Measurements from ENCODE around the gene PLXDC2.

The PLXDC2 gene

DNA sequence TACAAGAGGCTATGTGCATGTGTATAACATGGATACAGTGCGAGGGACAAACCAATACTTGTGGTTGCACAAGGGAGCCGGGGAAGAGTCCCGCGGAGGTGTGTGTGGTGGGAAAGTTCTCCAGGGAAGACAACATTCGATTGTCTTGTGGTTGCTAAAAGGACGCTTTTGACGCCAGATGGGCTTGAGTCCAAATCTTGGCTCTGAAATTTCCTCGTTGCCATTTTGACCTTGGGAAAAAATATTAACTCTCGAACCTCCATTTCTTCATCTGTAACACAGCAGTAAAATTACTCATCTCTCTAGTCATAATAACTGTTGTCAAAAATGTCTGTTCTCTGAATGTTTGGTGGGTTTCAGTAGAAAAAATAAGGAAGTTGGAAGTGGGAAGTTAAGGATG is 16.5 kb downstream of the PLXDC2 start:
- Histone ChIP-seq H4K20me1 (ENCODE audit: control insufficient read depth, insufficient read depth, low read depth, low read length) (no peaks in the 10 kb centered on the region), H3K9me2 (replicated peaks; ENCODE audit: control insufficient read depth, low read length) (no peaks in the 10 kb centered on the region), H3F3A (ENCODE audit: control insufficient read depth, insufficient read depth) (no peaks in the 10 kb centered on the region), H3K36me3 (ENCODE audit: control insufficient read depth, low read length) (no peaks in the 10 kb centered on the region), H3K4me2 (ENCODE audit: low read length) (no peak overlapping the region), H3K27ac (ENCODE audit: low read depth, low read length) (no peak overlapping the region), H3K4me3 (ENCODE audit: low read length) (no peak overlapping the region), H3K79me2 (ENCODE audit: control insufficient read depth, low read length) (no peaks in the 10 kb centered on the region), H3K27me3 (ENCODE audit: control insufficient read depth, low read length) (no peaks in the 10 kb centered on the region), H3K4me1 (ENCODE audit: control insufficient read depth, low read length) (no peaks in the 10 kb centered on the region), H3K9me3 (ENCODE audit: control insufficient read depth, insufficient read depth, low read length) (no peaks in the 10 kb centered on the region)
- TF ChIP-seq, protein P1, sequence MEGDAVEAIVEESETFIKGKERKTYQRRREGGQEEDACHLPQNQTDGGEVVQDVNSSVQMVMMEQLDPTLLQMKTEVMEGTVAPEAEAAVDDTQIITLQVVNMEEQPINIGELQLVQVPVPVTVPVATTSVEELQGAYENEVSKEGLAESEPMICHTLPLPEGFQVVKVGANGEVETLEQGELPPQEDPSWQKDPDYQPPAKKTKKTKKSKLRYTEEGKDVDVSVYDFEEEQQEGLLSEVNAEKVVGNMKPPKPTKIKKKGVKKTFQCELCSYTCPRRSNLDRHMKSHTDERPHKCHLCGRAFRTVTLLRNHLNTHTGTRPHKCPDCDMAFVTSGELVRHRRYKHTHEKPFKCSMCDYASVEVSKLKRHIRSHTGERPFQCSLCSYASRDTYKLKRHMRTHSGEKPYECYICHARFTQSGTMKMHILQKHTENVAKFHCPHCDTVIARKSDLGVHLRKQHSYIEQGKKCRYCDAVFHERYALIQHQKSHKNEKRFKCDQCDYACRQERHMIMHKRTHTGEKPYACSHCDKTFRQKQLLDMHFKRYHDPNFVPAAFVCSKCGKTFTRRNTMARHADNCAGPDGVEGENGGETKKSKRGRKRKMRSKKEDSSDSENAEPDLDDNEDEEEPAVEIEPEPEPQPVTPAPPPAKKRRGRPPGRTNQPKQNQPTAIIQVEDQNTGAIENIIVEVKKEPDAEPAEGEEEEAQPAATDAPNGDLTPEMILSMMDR (IDR thresholded peaks at IDR 0.05; ENCODE audit: low read depth, low read length, poor library complexity, severe bottlenecking): no peak
- TF ChIP-seq EZH2phosphoT487 (IDR thresholded peaks at IDR 0.05; ENCODE audit: borderline replicate concordance, low read length): no peak

DNA sequence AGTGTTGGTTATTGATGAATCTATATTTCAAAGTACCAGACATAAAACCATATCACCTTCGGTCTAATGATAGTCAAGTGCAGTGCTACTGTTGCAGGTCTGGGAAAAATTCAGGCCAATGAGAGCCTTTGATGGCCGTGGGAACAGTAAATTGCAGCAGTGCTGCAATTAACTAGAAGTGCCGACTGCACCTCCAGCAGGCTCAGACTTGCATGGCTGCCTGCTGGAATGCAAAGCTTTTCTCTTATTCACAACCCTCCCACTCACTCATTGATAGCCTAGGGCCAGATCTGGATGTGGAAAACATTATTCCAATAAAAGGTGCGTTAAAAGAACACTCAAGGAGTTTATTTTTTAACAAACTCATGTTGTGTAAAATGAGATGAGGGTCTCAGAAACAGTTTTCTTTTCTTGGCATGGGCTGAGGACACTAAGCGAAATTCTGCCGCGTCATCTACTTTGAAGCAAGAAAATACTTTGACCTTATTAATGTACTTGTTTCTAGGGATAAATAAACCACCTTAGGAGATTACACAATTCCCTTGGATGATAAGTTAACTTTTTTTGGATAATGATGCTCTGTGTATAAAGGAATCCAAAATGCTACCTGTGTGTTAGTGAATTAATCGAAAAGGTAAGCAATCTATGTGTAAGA is 17.1 kb downstream of the PLXDC2 start:
- TF ChIP-seq EZH2phosphoT487 (IDR thresholded peaks at IDR 0.05; ENCODE audit: borderline replicate concordance, low read length): no peak
- TF ChIP-seq, protein P1 (IDR thresholded peaks at IDR 0.05; ENCODE audit: low read depth, low read length, poor library complexity, severe bottlenecking): no peak
- Histone ChIP-seq H3K9me3 (ENCODE audit: control insufficient read depth, insufficient read depth, low read length) (no peaks in the 10 kb centered on the region), H3K79me2 (ENCODE audit: control insufficient read depth, low read length) (no peaks in the 10 kb centered on the region), H3K4me1 (ENCODE audit: control insufficient read depth, low read length) (no peaks in the 10 kb centered on the region), H3F3A (ENCODE audit: control insufficient read depth, insufficient read depth) (no peaks in the 10 kb centered on the region), H3K27me3 (ENCODE audit: control insufficient read depth, low read length) (no peaks in the 10 kb centered on the region), H3K36me3 (ENCODE audit: control insufficient read depth, low read length) (no peaks in the 10 kb centered on the region), H3K4me3 (ENCODE audit: low read length) (no peak overlapping the region), H3K27ac (ENCODE audit: low read depth, low read length) (no peak overlapping the region), H4K20me1 (ENCODE audit: control insufficient read depth, insufficient read depth, low read depth, low read length) (no peaks in the 10 kb centered on the region), H3K9me2 (replicated peaks; ENCODE audit: control insufficient read depth, low read length) (no peaks in the 10 kb centered on the region), H3K4me2 (ENCODE audit: low read length) (no peak overlapping the region)

DNA sequence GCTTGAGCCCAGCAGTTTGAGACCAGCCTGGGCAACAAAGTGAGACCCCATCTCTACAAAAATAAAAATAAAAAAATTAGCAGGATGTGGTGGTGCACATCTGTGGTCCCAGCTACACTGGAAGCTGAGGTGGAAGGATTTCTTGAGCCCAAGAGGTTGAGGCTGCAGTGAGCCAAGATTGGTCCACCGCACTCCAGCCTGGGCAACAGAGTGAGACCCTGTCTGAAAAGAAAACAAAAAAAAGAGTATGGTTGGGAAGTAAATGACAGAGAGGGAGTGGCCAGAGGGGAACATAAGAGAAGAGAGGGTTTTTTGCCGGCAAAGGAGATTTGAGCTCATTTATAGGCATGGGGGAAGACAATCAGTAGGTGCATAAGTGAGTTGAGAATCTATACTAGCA is 19.7 kb downstream of the PLXDC2 start:
- no peaks in the 10 kb centered on the region for H3K79me2 ChIP-seq (ENCODE audit: control insufficient read depth, low read length)
- H3K27ac ChIP-seq (ENCODE audit: low read depth, low read length): no peak overlapping the region
- H3K9me2 ChIP-seq (replicated peaks; ENCODE audit: control insufficient read depth, low read length): no peaks in the 10 kb centered on the region
- TF ChIP-seq, protein P1 (IDR thresholded peaks at IDR 0.05; ENCODE audit: low read depth, low read length, poor library complexity, severe bottlenecking): no peak
- no peak for TF ChIP-seq EZH2phosphoT487 (IDR thresholded peaks at IDR 0.05; ENCODE audit: borderline replicate concordance, low read length)
- H3K4me3 ChIP-seq (ENCODE audit: low read length): no peak overlapping the region
- no peaks in the 10 kb centered on the region for H3F3A ChIP-seq (ENCODE audit: control insufficient read depth, insufficient read depth)
- H3K9me3 ChIP-seq (ENCODE audit: control insufficient read depth, insufficient read depth, low read length): no peaks in the 10 kb centered on the region
- H4K20me1 ChIP-seq (ENCODE audit: control insufficient read depth, insufficient read depth, low read depth, low read length): no peaks in the 10 kb centered on the region
- H3K27me3 ChIP-seq (ENCODE audit: control insufficient read depth, low read length): no peaks in the 10 kb centered on the region
- H3K4me2 ChIP-seq (ENCODE audit: low read length): no peak overlapping the region
- no peaks in the 10 kb centered on the region for H3K36me3 ChIP-seq (ENCODE audit: control insufficient read depth, low read length)
- no peaks in the 10 kb centered on the region for H3K4me1 ChIP-seq (ENCODE audit: control insufficient read depth, low read length)
